NCI-H1105 (cell line): ENCODE data around the gene BPNT1.
"Not testable (repeated sequence)": the region's sequence is repeated elsewhere in the genome, so short reads cannot be mapped to it uniquely, and the experiment has no call there.

ENCODE experiments used
- DNase-seq: peaks from one replicate; lab custom pipeline; 2025; lab: John Stamatoyannopoulos, UW

Gene BPNT1, protein sequence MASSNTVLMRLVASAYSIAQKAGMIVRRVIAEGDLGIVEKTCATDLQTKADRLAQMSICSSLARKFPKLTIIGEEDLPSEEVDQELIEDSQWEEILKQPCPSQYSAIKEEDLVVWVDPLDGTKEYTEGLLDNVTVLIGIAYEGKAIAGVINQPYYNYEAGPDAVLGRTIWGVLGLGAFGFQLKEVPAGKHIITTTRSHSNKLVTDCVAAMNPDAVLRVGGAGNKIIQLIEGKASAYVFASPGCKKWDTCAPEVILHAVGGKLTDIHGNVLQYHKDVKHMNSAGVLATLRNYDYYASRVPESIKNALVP

DNA sequence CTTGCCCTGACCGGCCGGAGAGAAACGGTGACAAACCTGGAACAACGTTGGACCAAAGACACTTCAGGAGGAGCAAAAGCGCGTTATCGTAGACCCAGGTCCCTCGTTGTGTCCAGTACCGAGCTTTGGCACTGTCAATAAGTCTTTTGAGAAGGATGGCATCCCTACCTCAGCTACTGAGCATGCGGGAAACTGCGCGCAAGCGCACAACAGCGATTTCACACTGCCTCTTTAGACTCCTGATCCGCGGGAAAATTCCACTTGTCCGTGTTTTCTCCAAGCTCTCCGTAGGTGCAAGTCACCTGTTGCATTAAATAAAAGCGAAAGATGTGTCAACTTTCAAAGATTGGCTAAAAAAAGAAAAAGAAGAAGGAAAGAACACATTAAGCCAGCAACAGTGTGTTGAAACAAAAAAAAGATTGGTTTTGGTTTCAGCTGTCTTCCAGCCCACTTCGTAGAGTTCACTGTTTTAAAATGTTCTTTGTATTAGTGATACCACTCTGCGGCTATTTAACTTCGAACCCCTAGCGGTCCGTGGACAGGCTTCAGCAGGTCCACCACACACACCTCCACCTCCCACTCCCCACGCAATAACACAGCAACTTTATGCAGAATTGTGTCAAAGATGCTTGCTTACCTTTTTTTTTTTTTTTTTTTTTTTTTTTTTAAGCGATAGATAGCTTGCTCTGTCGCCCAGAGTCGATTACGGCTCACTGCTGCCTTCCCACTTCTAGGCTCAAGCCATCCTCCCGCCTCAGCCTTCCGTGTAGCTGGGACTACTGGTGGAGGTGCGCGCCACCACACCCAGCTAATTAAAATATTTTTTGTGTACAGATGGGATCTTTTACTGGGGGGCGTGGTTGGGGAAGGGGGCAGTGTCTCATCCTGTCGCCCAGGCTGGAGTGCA lies at the start of gene BPNT1:
Gene BPNT1 (minus strand): TSS at position 139 of the 907 bp plus-strand sequence. CDS start 9,942 bp downstream, outside the sequence.
- peak; percentile 91 for DNase-seq

DNA sequence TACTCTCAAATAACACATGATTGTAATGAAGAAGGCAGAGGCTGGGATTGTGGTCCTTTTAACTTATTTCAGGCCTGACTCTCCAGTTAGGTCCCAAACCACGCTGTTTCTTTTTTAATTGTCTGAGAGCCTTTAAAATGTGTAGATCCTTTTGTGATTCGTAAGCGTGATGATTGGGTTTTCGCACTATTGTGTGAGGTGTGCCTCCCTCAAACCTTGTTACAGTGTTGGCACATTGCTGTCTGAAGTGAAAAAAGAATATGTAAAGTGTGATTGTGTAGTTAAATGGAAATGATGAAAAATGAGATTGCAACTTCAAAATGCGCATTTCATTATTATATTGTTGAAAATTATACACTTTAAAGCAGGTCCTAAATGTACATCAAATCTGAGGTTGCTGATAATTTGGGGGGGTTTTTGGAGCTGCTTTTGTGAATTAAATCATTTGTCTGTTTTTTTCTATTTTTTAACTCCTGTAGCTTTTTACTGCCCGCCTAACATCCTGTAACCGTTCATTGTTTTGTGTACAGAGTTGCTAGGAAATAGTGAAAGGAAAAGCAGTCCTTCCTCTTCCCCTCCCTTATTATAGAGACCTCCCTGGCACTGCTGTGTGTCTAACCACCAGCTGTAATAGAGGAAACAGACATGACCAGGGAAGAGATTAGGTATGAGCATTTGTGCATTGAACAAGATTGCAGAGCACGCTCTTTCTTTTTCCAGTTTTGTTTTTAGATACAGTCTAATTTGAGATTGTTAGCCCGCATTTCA lies 47.6 kb upstream of the BPNT1 start:
- no peak for DNase-seq

DNA sequence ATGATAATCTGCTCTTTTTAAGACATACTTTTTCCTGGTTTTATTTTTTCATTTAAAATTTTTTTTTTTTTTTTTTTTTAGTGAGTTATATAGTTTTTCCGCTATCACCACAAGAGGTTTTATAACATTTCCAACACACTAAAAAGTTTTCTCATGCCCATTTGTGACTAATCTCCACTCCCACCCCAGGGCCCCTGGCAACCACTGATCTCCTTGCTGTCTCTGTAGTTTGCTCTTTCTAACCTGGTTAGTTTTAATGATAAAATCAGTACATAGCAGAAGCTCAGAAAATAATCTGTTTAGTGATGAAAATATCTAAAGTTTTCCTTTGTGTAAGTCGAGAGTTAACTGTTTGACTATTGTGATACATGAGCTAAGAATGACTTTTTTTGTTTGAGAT lies 46.2 kb upstream of the BPNT1 start:
- DNase-seq: no peak

DNA sequence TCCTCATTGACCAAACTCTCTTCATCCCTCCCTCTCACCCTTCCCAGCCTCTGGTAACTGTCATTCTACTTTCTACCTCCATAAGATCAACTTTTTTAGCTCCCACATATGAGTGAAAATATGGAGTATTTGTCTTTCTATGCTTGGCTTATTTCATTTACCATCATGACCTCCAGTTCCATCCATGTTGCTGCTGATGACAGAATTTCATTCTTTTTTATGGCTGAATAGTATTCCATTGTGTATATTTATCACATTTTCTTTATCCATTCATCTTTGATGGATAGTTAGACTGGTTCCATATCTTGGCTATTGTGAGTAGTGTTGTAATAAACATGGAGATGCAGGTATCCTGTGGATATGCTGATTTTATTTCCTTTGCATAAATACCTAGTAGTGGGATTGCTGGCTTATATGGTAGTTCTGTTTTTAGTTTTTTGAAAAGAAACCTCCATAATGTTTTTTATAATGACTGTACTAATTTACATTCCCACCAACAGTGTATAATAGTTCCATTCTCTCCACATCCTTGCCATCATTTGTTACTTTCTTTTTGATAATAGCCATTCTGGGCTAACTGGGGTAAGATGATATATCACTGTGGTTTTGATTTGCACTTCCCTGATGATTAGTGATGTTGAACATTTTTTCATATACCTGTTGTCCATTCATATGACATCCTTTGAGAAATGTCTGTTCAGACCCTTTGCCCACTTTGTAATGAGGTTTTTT lies 40.1 kb upstream of the BPNT1 start:
- no peak for DNase-seq

DNA sequence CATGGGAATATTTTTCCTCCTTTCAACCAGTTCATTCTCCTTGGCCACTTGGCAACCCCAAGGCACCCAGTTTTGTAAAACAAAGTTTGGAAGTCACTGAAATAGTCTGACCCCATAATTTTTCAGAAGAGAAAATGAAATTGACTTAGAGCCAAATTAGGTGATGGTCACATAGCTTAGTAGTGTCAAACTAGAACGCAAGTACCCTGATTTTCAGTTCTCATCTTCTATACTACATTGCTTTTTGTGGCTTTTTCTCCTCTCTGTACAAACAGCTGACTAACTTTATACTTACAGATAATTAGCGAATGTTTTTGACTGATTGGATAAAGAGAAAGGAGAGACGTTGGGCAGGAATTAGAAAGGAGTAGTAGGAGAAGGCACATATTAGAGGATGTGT lies 37.5 kb upstream of the BPNT1 start:
- no peak for DNase-seq

DNA sequence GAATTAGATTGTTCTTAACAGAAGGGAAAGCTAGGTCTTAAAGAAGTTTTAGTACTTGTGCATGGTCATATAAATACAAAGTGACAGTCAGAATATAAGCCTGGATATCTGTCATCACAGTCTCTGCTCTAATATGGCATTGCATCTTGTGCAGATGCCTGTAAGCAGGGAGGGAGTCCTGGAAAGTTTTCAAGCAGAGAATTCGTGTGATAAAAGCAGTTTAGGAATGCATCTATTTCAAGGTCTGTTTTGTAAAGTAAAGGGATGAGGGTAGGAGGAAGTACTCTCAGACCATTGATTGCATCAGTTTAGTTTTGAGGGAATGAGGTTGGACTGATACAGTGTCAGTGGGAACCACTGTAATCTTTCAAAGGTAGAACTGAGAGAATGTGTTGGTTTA lies 35.0 kb upstream of the BPNT1 start:
- DNase-seq: no peak

DNA sequence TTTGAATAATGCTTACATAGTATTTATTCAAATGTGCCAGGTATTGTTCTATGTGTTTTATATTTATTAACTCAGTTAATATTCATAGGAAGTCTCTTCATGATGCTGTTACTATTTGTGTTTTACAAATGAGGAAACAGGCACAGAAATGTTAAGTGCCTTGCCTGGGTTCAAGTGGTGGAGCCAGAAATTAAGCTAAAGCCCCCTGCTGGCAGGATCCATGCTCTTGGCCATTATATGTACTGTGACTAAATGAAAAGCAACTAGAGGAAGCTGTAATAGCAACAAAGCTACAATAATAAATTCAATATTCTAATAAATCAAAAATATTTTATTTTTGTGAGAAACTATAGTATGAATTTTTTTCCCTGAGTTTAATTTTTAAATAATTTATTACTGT lies 34.3 kb upstream of the BPNT1 start:
- DNase-seq: no peak

DNA sequence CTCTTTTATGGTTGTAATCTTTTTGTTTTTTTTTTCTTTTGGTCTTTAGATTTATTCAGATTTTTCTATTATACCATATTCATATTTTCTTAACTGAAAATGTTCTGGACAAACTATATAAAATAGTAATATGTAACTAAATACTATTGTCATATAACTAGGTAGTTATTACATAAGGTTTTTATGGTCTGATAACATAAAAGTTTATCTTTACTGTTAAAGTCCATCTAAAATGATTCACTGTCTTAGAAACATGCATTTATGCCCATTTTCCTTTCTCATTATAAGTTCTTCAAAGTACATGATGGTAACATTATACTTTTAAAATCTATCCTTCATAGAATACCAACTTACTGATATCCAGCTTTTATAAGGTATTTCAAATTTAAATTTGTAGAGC lies 33.5 kb upstream of the BPNT1 start:
- DNase-seq: no peak

DNA sequence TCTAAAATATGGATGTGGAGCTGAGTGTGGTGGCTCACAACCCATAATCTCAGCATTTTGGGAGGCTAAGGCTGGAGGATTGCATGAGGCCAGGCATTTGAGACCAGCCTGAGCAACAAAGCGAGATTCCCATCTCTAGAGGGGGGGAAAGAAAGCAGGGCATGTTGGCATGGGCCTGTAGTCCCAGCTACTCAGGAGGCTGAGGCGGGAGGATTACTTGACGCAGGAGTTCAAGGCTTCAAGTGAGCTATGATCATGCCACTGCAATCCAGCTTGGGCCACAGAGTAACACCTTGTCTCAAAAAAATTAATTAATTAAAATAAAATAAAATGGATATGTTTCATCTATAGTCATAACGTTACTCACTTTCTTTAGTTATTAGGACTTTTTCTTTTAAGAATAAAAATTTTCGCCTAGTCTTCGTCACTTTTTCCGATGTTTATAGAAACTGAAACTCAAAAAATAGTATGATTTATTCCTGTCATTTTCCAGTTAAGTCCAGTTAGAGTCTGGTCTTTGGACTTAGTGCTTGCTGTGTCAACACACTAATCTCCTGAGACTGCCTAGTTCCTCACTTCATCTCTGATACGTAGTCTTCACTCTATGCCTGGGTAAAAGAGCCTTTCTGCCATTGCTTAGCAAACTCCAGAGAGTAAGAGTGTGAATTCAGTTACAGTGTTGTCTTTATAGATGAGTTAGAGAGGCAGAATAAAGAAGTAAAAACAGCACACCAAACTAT lies 32.4 kb upstream of the BPNT1 start:
- no peak for DNase-seq

DNA sequence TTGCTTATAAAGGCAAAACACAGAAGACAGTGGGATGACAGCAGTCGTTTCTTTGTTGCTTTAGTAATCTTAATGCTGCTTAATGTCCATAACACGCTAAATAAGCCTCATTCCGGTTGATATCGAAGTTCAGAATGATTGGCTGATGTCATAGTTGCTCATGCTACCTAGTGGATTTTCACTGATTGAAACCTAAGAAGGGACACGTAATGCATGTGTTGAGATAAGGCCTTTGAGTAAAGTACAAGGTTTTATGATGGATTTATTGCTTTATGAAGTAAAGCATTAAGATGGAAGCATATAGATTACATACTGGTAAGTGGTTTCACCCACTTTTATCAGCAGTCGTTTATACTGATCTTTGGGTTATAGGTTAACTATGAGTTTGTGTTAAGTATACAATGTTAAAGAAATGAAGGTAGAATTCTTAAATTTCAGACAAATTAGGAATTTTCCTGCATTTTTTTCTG lies 29.5 kb upstream of the BPNT1 start:
- DNase-seq: no peak

DNA sequence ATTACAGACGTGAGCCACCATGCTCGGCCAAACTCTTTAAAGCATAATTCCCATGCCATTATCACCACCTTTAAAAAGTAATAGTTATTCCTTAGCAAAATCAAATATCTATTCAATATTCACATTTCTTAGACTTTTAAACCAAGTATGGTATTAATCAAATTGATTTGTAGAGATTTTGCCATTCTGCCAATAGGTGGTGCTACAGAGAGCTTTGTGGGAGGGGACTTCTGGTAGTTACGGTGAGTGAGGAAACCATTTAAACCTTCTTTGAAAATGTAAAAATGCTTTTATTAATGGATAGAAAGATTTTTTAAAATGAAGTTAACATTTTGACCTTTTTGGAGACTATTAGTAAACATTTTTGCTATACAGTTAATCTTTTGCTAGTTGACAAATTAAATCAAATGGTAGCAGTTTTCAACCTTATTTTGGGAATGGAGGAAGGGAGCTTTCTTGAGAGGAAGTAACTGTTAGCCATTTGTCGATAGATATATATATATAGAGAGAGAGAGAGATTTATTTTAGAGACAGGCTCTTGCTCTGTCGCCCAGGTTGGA lies 23.6 kb upstream of the BPNT1 start:
- no peak for DNase-seq

DNA sequence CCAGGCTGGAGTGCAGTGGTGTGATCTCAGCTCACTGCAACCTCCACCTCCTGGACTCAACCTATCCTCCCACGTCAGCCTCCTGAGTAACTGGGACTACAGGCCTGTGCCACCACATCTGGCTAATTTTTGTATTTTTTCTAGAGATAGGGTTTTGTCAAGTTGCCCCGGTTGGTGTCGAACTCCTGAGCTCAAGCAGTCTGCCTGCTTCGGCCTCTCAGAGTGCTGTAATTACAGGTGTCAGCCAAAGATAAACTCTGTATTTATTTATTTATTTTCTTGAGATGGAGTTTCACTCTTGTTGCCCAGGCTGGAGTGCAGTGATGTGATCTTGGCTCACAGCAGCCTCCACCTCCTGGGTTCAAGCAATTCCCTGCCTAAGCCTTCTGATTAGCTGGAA lies 23.0 kb upstream of the BPNT1 start:
- not testable (repeated sequence) for DNase-seq

DNA sequence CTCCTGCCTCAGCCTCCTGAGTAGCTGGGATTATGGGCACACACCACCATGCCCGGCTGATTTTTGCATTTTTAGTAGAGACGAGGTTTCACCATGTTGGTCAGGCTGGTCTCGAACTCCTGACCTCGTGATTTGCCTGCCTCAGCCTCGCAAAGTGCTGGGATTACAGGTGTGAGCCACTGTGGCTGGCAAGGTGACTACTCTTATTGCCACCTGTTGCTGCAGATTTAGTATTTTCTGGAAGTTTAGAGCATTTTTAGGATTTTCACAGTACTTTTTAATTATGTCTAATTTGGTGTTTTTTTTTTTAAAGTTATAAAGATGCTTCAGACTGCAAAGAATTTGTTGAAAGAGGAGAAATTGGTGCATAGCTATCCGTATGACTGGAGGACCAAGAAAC lies 20.9 kb upstream of the BPNT1 start:
- not testable (repeated sequence) for DNase-seq

DNA sequence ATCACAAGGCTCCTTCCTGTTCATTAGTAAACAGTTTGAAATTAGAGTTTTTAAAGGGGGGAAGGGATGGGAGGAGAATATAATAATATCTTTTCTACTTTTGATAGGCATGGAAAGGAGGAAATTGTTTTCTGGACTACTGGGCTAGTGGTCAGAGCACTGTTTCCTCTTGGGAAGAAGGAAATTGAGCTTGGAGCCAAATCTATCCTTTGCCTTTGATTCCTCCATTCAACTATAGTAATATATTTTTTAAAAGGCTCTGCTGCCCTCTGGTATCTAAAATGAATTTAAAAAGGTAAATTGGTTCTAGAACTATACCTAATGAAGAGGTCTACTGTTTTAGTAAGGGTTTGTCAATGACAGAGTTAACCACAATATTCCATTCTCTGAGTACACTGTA lies 10.2 kb upstream of the BPNT1 start:
- no peak for DNase-seq

DNA sequence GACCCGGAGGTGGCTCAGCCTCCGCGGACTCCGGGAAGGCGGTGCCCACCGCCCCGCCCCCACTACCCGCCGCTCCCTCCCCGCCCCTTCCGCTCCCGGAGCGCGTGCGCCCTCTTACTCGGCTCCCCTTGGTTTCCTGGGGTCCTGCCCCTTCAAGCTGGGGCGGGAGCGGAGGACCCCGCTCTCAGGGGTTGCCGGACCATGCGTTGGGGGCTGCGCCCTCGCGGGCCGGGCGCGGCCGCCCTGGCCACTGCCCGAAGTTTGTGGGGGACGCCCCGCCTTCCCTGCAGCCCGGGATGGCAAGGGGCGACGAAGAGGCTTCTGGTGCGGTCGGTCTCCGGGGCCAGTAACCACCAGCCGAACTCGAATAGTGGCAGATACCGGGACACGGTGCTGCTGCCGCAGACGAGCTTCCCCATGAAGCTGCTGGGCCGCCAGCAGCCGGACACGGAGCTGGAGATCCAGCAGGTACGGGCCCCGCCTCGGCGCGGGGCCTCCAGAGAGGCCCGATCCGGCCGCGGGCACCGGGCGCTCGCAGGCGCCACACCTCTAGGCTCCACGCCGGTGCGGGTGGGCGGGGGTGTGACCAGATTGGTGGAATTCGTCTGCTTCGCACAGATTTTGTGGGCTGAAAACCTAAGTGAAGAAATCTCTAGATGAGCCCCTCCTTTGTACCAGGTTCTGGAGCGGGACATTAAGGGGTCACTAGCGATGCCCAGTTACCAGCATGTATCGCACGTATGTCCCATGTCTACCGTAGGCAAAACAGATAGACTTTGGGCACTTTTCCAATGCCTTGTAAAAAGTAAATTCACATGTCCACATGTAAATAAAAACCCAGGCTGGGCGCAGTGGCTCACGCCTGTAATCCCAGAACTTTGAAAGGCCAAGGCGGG lies 4.7 kb upstream of the BPNT1 start, which contains the start of gene IARS2:
Gene IARS2 (plus strand): TSS at position 117 of the 896 bp plus-strand sequence. CDS start 85 bp downstream, at position 202.
- peak; percentile 86 for DNase-seq

DNA sequence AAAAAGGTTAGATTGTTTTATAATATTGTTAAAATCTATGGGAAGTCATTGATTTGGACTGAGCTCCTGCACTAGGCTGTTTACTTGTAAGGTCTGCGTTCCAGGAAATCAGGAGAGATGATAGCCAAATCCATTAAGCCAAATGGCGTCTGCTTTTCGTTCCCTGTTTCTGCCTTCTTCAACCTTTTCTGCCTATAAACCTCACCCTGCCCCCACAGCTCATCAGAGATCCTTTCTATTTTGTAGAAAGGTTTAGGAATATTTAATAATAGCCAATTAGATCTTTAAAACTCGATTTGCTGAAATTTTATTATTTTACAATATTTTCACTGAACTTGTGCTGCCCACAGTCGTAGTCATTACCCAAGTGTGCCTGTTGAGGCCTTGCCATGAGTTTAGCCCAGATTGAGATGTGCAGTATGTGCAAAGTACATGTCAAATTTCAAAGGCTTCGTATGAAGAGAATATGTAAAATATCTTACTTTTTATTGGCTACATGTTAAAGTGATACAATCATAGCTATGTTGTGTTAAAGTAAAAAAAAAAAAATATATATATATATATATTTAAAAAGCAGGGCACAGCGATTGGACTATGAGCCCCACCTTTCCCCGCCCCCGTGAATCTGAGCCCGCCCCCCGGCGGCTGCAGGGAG lies 3.9 kb upstream of the BPNT1 start:
- no peak for DNase-seq

DNA sequence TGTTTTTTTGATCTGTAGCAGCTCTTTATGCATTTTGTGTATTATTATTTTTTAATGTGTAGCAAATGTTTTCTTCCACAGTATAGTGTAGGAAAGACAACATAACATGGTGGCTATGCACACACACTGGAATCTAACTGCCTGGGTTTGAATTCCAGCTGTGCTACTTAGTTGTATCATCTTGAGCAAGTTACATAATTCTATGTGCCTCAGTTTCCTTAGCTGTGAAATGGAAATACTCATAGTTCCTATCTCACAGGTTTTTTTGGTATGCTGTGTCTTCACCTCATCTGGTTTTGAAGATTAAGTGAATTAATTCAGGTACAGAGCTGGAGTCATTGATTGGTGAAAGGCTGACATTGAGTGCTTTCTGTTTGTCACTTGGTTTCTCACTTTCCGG lies 3.1 kb upstream of the BPNT1 start:
- DNase-seq: no peak

DNA sequence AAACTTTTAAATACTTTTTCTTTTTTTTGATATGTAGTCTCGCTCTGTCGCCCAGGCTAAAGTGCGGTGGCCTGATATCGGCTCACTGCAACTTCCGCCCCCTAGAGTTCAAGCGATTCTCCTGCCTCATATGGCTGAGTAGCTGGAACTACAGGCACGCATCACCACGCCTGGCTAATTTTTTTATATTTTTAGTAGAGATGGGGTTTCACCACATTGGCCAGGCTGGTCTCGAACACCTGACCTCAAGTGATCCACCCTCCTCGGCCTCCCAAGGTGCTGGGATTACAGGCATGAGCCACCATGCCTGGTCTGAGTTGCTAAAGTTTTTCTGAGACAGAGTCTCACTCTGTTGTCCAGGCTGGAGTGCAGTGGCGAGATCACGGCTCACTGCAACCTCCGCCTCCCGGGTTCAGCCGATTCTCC lies 3.3 kb downstream of the BPNT1 start:
- not testable (repeated sequence) for DNase-seq

DNA sequence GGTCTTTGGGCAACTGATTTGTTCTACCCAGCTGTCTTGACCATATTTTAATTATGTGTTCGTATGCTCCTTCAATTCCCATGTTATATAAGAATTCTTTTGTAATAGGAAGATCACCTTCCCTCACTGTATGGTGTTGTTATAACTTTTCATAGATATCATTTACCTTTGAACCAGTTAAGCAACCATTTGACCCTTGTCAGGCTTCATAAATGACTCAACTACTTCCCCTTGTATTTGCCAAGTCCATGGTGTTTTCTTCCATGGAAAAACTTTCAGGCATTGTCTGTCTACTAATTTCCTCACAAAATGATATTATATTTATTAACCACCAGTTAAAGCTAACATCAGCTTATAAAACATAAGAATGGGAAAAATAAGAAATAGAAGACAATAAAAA lies 5.1 kb downstream of the BPNT1 start:
- no peak for DNase-seq
